SKM-1 (cell line): ENCODE measurements around the gene S100A10.

ENCODE experiments used
- DNase-seq: peaks from one replicate; lab custom pipeline; 2025; ENCODE audit not compliant: unreplicated experiment; lab: John Stamatoyannopoulos, UW

Gene S100A10

GRCh38 chr1:151966061-151966460 is 27.6 kb downstream of the S100A10 start:
- DNase-seq, result no peak

GRCh38 chr1:151964510-151964909 is 29.1 kb downstream of the S100A10 start:
- no peak for DNase-seq

- DNase-seq, result no peak
Measured at GRCh38 chr1:151963288-151963687, 30.4 kb downstream of the S100A10 start.

GRCh38 chr1:151961833-151962232 is 31.8 kb downstream of the S100A10 start:
- no peak for DNase-seq

GRCh38 chr1:151960780-151961513 is 32.7 kb downstream of the S100A10 start:
- DNase-seq, result no peak

- DNase-seq, result peak; percentile 39
Measured at GRCh38 chr1:151958959-151959358, 34.7 kb downstream of the S100A10 start.

- no peak for DNase-seq
Measured at GRCh38 chr1:151956957-151957497, 36.6 kb downstream of the S100A10 start.

- DNase-seq, result no peak
Measured at GRCh38 chr1:151953409-151954094, 40.1 kb downstream of the S100A10 start.

- no peak for DNase-seq
Measured at GRCh38 chr1:151952811-151953210, 40.8 kb downstream of the S100A10 start.

- DNase-seq, result no peak
Measured at GRCh38 chr1:151949371-151950193, 44.1 kb downstream of the S100A10 start.

GRCh38 chr1:151948506-151948905 is 45.2 kb downstream of the S100A10 start:
- DNase-seq, result no peak

GRCh38 chr1:151947140-151947539 is 46.5 kb downstream of the S100A10 start:
- no peak for DNase-seq

GRCh38 chr1:151945725-151946722 is 47.6 kb downstream of the S100A10 start:
- DNase-seq, result peak; percentile 59

GRCh38 chr1:151944857-151945575 is 48.6 kb downstream of the S100A10 start:
- no peak for DNase-seq

- no peak for DNase-seq
Measured at GRCh38 chr1:151944126-151944856, 49.4 kb downstream of the S100A10 start.

- DNase-seq, result no peak
Measured at GRCh38 chr1:151943591-151943990, 50.1 kb downstream of the S100A10 start.

- no peak for DNase-seq
Measured at GRCh38 chr1:151942882-151943281, 50.8 kb downstream of the S100A10 start.

- DNase-seq, result no peak
Measured at GRCh38 chr1:151940541-151940940, 53.1 kb downstream of the S100A10 start.

- no peak for DNase-seq
Measured at GRCh38 chr1:151939779-151940178, 53.9 kb downstream of the S100A10 start.
